ENCODE data around the gene PDE10A. TPM values are rescaled to one million over a fixed set of nuclear protein-coding genes. Genes with fewer than 3 reads are reported as not detected.
"Not testable (repeated sequence)": the region's sequence is repeated elsewhere in the genome, so short reads cannot be mapped to it uniquely, and the experiment has no call there.

The PDE10A gene
- total RNA-seq, 4 donors from 2014 or later, result 0.54 to 4.4 (median 0.98) TPM

DNA sequence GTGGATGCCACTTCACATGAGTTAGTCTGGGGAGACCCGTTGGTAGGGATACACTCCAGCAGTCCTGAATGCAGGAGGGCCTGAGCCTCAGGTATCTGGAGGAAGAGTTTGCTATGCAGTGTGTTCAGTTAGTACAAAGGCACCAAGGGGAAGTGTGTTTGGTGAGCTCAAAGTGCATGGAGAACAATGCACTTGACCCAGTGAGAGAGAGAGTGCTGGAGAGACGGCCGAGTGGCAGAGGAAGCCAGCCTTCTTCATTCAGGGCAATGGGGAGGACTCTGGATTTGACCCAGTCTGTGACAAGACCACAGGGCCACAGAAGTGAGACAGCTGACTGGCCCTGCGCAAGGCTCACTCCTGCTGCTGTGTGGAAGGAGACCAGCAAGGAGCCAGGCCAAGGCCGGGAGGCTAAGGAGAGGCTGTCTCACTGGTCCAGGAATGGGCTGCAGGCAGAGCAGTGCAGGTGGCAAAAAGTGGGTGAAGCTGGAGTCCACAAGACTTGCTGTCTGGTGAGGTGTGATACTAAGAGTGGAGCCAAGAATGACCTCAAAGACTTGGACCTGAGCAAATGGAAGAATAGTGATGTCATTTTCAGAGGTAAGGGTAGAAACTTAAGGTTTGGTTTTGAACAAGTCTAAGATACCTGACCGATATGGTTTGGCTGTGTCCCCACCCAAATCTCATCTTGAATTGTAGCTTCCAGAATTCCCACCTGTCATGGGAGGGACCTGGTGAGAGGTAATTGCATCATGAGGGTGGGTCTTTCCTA, 38.0 kb downstream of the PDE10A start:
- WGBS, 2 donors, result 86 to 98% methylated on average over 6 of the region's 6 CpGs
- DNase-seq (ENCODE audit: low spot score in 2 of 2), result no peak
- intact Hi-C loops (cut with DNase I; ENCODE audit: low total_unique reads), result no loop called here
- H3K4me3 ChIP-seq (ENCODE audit: low read depth, poor library complexity, severe bottlenecking), result no peak overlapping the region
- TF ChIP-seq, protein P1, sequence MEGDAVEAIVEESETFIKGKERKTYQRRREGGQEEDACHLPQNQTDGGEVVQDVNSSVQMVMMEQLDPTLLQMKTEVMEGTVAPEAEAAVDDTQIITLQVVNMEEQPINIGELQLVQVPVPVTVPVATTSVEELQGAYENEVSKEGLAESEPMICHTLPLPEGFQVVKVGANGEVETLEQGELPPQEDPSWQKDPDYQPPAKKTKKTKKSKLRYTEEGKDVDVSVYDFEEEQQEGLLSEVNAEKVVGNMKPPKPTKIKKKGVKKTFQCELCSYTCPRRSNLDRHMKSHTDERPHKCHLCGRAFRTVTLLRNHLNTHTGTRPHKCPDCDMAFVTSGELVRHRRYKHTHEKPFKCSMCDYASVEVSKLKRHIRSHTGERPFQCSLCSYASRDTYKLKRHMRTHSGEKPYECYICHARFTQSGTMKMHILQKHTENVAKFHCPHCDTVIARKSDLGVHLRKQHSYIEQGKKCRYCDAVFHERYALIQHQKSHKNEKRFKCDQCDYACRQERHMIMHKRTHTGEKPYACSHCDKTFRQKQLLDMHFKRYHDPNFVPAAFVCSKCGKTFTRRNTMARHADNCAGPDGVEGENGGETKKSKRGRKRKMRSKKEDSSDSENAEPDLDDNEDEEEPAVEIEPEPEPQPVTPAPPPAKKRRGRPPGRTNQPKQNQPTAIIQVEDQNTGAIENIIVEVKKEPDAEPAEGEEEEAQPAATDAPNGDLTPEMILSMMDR (IDR thresholded peaks at IDR 0.05), result no peak
- TF ChIP-seq POLR2A (IDR thresholded peaks at IDR 0.05), result no peak

GRCh38 chr6:165621940-165622339, 41.1 kb downstream of the PDE10A start:
- intact Hi-C loops (cut with DNase I; ENCODE audit: low total_unique reads), result no loop called here
- TF ChIP-seq POLR2A (IDR thresholded peaks at IDR 0.05), result no peak
- TF ChIP-seq, protein P1 (IDR thresholded peaks at IDR 0.05), result no peak
- 82 to 84% methylated on average over 7 of the region's 7 CpGs for WGBS, 2 donors
- H3K4me3 ChIP-seq (ENCODE audit: low read depth, poor library complexity, severe bottlenecking), result no peak overlapping the region
- no peak for DNase-seq (ENCODE audit: low spot score in 2 of 2)

- DNase-seq (ENCODE audit: low spot score in 2 of 2); H3K4me3 ChIP-seq (ENCODE audit: low read depth, poor library complexity, severe bottlenecking); intact Hi-C loops (cut with DNase I; ENCODE audit: low total_unique reads): not testable (repeated sequence)
- 92 to 96% methylated on average over 4 of the region's 4 CpGs for WGBS, 2 donors
These were observed 44.1 kb downstream of the PDE10A start for GRCh38 chr6:165618891-165619290.

- no peak for TF ChIP-seq POLR2A (IDR thresholded peaks at IDR 0.05)
- TF ChIP-seq, protein P1 (IDR thresholded peaks at IDR 0.05), result no peak
- intact Hi-C loops (cut with DNase I; ENCODE audit: low total_unique reads), result no loop called here
- 88 to 97% methylated on average over 4 of the region's 4 CpGs for WGBS, 2 donors
- H3K4me3 ChIP-seq (ENCODE audit: low read depth, poor library complexity, severe bottlenecking), result no peak overlapping the region
- DNase-seq (ENCODE audit: low spot score in 2 of 2), result no peak
These were observed 44.8 kb downstream of the PDE10A start for GRCh38 chr6:165618241-165618640.

- no peak for TF ChIP-seq POLR2A (IDR thresholded peaks at IDR 0.05)
- TF ChIP-seq, protein P1 (IDR thresholded peaks at IDR 0.05), result no peak
- no peak overlapping the region for H3K4me3 ChIP-seq (ENCODE audit: low read depth, poor library complexity, severe bottlenecking)
- intact Hi-C loops (cut with DNase I; ENCODE audit: low total_unique reads), result no loop called here
- no peak for DNase-seq (ENCODE audit: low spot score in 2 of 2)
- WGBS, 2 donors, result 84 to 90% methylated on average over 7 of the region's 7 CpGs
These were observed 45.5 kb downstream of the PDE10A start for GRCh38 chr6:165617528-165617927.

DNA sequence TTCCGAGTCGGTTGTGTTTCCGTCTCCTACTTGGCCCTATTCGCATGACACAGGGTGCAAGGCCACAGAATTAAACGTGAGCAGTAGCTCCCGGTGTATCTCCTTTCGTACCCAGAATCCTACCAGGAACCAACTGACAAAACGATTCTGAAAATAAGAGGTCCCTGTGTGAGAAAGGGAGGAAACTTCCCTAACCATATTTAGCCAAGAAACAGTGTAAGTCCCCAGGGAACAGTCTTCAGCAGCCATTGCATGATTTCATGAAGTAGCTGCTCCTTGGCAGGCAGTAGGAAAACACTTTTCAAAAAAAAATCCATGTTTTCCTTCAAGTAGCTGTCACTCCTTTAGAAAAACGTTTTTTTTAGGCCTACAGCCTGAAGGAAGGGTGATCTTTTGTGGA, 46.9 kb downstream of the PDE10A start:
- WGBS, 2 donors, result 59 to 66% methylated on average over 9 of the region's 9 CpGs
- H3K4me3 ChIP-seq (ENCODE audit: low read depth, poor library complexity, severe bottlenecking), result no peak overlapping the region
- no peak for DNase-seq (ENCODE audit: low spot score in 2 of 2)
- TF ChIP-seq, protein P1 (IDR thresholded peaks at IDR 0.05), result no peak
- TF ChIP-seq POLR2A (IDR thresholded peaks at IDR 0.05), result no peak
- intact Hi-C loops (cut with DNase I; ENCODE audit: low total_unique reads), result no loop called here
